Measurements from ENCODE around the gene EVI2B.

- TF ChIP-seq CTCF (IDR thresholded peaks at IDR 0.05): no peak
- no peak for TF ChIP-seq POLR2A (IDR thresholded peaks at IDR 0.05)
These were observed 59.2 kb downstream of the EVI2B start for GRCh38 chr17:31254654-31255053.
